Endothelial cell of umbilical vein (primary cell): ENCODE results near the gene TBC1D21.

Experiments used
- CTCF ChIP-seq, 2 donors: IDR thresholded peaks; 1 replicate in 1 of 2; 2 replicates in 1 of 2; pipeline ENCODE4 v1.5.1; 2011; ENCODE audit warnings: low read length in 2 of 2, mild to moderate bottlenecking in 2 of 2, moderate library complexity in 2 of 2, control low read depth in 1 of 2, inconsistent platforms in 1 of 2, low read depth in 1 of 2; ENCODE audit not compliant: insufficient read depth in 1 of 2; ENCODE audit errors: extremely low read depth in 1 of 2
- EZH2 ChIP-seq: IDR thresholded peaks from 2 replicates; pipeline ENCODE4 v1.6.1; 2012; ENCODE audit warnings: borderline replicate concordance, low read depth, mild to moderate bottlenecking, moderate library complexity, low read length, inconsistent platforms; ENCODE audit not compliant: severe bottlenecking
- FOS ChIP-seq: IDR thresholded peaks from 2 replicates; pipeline ENCODE4 v1.6.1; 2011; ENCODE audit warnings: mild to moderate bottlenecking, low read length, moderate library complexity, borderline replicate concordance; ENCODE audit not compliant: insufficient read depth
- GATA2 ChIP-seq: IDR thresholded peaks from 2 replicates; pipeline ENCODE4 v1.7.0; 2011; ENCODE audit warnings: low read depth, mild to moderate bottlenecking, moderate library complexity, mixed read lengths, low read length; ENCODE audit not compliant: insufficient read length, insufficient read depth
- JUN ChIP-seq: IDR thresholded peaks from 2 replicates; pipeline ENCODE4 v1.6.1; 2011; ENCODE audit warnings: borderline replicate concordance, low read depth; ENCODE audit not compliant: insufficient read length, insufficient read depth
- MAX ChIP-seq: IDR thresholded peaks from 2 replicates; pipeline ENCODE4 v1.6.1; 2011; ENCODE audit not compliant: insufficient read depth, insufficient read length
- MYC ChIP-seq: IDR thresholded peaks from one replicate; pipeline ENCODE4 v1.6.1; 2011; ENCODE audit warnings: mild to moderate bottlenecking, low read depth, low read length
- POLR2A ChIP-seq: IDR thresholded peaks from 2 replicates; pipeline ENCODE4 v1.6.1; 2012; ENCODE audit warnings: low read depth, mild to moderate bottlenecking, control low read depth, low read length
- POLR2AphosphoS5 ChIP-seq: IDR thresholded peaks from 2 replicates; pipeline ENCODE4 v1.6.1; 2012; ENCODE audit warnings: low read depth, mild to moderate bottlenecking, control low read depth, low read length, moderate library complexity; ENCODE audit not compliant: insufficient read depth

DNA sequence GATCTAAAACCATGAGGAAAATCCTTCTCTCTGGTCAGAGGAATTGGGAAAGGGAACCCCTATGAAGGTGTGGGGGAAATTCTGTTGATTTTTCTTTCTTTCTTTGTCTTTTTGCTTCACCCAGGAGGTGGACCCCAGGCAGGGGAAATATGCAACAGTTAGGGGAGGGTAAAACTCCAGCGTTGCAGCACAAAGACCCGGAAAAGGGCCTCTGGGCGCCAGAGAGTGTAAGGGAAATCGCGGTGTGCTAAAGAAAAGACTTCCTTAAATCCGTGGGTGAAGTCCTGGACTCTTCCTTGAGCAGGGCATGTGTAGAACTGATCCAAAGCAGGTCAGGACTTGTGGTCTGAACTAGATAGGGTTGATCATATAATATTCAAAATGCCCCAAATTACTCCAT, 11.1 kb upstream of the TBC1D21 start:
- TF ChIP-seq CTCF (IDR thresholded peaks at IDR 0.05; ENCODE audit: extremely low read depth in 1 of 2, insufficient read depth in 1 of 2, low read depth in 1 of 2, low read length in 2 of 2) (no peak), POLR2AphosphoS5 (no peak), EZH2 (no peak), POLR2A (no peak), JUN (no peak), GATA2 (no peak), MAX (no peak), MYC (no peak), FOS (no peak)
